ENCODE results near the gene CBFA2T2. TPM values are rescaled to one million over a fixed set of nuclear protein-coding genes. Genes with fewer than 3 reads are reported as not detected.

The CBFA2T2 gene
- polyA plus RNA-seq, 4 donors, result 6.5 to 30.3 (median 9.2) TPM

- no peaks in the 10 kb centered on the region for H3K9me3 ChIP-seq (ENCODE audit: control insufficient read depth in 2 of 2, insufficient read depth in 1 of 2, low read depth in 1 of 2, low read length in 1 of 2)
- peaks cover 0 to 4% (median 0%) of the 10 kb centered on the region in 3 donors for H3K4me1 ChIP-seq (ENCODE audit: control insufficient read depth in 3 of 3, insufficient read depth in 2 of 3, low read depth in 1 of 3, low read length in 2 of 3)
- H3K27me3 ChIP-seq (ENCODE audit: control insufficient read depth in 3 of 3, insufficient read depth in 3 of 3, low read length in 3 of 3), result no peaks in the 10 kb centered on the region
- 83 to 97% (median 91%) methylated on average over 3 of the region's 3 CpGs for WGBS, 3 donors
- H3K27ac ChIP-seq (ENCODE audit: low read depth in 1 of 3, low read length in 2 of 3), result no peak overlapping the region
- DNase-seq, result no peak
- H3K4me3 ChIP-seq (ENCODE audit: low read depth in 1 of 3, low read length in 3 of 3), result no peak overlapping the region
- H3K36me3 ChIP-seq (ENCODE audit: control insufficient read depth in 3 of 3, insufficient read depth in 2 of 3, low read depth in 1 of 3, low read length in 3 of 3), result peaks cover 0 to 18% (median 7%) of the 10 kb centered on the region in 3 donors
- FAIRE-seq, result no peak
These were observed 116.3 kb downstream of the CBFA2T2 start for GRCh38 chr20:33606118-33606771.

GRCh38 chr20:33609504-33609903 lies 119.6 kb downstream of the CBFA2T2 start:
- WGBS, 3 donors, result 89 to 98% (median 91%) methylated on average over 2 of the region's 2 CpGs
- Histone ChIP-seq H3K27ac (ENCODE audit: low read depth in 1 of 3, low read length in 2 of 3) (no peak overlapping the region), H3K4me1 (ENCODE audit: control insufficient read depth in 3 of 3, insufficient read depth in 2 of 3, low read depth in 1 of 3, low read length in 2 of 3) (peaks cover 0 to 2% (median 0%) of the 10 kb centered on the region in 3 donors), H3K9me3 (ENCODE audit: control insufficient read depth in 2 of 2, insufficient read depth in 1 of 2, low read depth in 1 of 2, low read length in 1 of 2) (no peaks in the 10 kb centered on the region), H3K36me3 (ENCODE audit: control insufficient read depth in 3 of 3, insufficient read depth in 2 of 3, low read depth in 1 of 3, low read length in 3 of 3) (peaks cover 5 to 26% (median 16%) of the 10 kb centered on the region in 3 donors), H3K4me3 (ENCODE audit: low read depth in 1 of 3, low read length in 3 of 3) (no peak overlapping the region), H3K27me3 (ENCODE audit: control insufficient read depth in 3 of 3, insufficient read depth in 3 of 3, low read length in 3 of 3) (no peaks in the 10 kb centered on the region)
- DNase-seq, result no peak
- FAIRE-seq, result no peak

- Histone ChIP-seq H3K36me3 (ENCODE audit: control insufficient read depth in 3 of 3, insufficient read depth in 2 of 3, low read depth in 1 of 3, low read length in 3 of 3) (peaks cover 5 to 33% (median 16%) of the 10 kb centered on the region in 3 donors), H3K27me3 (ENCODE audit: control insufficient read depth in 3 of 3, insufficient read depth in 3 of 3, low read length in 3 of 3) (no peaks in the 10 kb centered on the region), H3K27ac (ENCODE audit: low read depth in 1 of 3, low read length in 2 of 3) (no peak overlapping the region), H3K4me1 (ENCODE audit: control insufficient read depth in 3 of 3, insufficient read depth in 2 of 3, low read depth in 1 of 3, low read length in 2 of 3) (no peaks in the 10 kb centered on the region), H3K9me3 (ENCODE audit: control insufficient read depth in 2 of 2, insufficient read depth in 1 of 2, low read depth in 1 of 2, low read length in 1 of 2) (no peaks in the 10 kb centered on the region), H3K4me3 (ENCODE audit: low read depth in 1 of 3, low read length in 3 of 3) (no peak overlapping the region)
- 92 to 97% (median 93%) methylated on average over 5 of the region's 5 CpGs for WGBS, 3 donors
- no peak for DNase-seq
- no peak for FAIRE-seq
These were observed 121.2 kb downstream of the CBFA2T2 start for GRCh38 chr20:33611106-33611505.

- no peak overlapping the region for H3K4me3 ChIP-seq (ENCODE audit: low read depth in 1 of 3, low read length in 3 of 3)
- 61 to 74% (median 71%) methylated on average over 4 of the region's 4 CpGs for WGBS, 3 donors
- no peak for FAIRE-seq
- H3K27me3 ChIP-seq (ENCODE audit: control insufficient read depth in 3 of 3, insufficient read depth in 3 of 3, low read length in 3 of 3), result no peaks in the 10 kb centered on the region
- H3K9me3 ChIP-seq (ENCODE audit: control insufficient read depth in 2 of 2, insufficient read depth in 1 of 2, low read depth in 1 of 2, low read length in 1 of 2), result no peaks in the 10 kb centered on the region
- no peak overlapping the region for H3K27ac ChIP-seq (ENCODE audit: low read depth in 1 of 3, low read length in 2 of 3)
- H3K4me1 ChIP-seq (ENCODE audit: control insufficient read depth in 3 of 3, insufficient read depth in 2 of 3, low read depth in 1 of 3, low read length in 2 of 3), result no peaks in the 10 kb centered on the region
- peaks cover 5 to 35% (median 13%) of the 10 kb centered on the region in 3 donors for H3K36me3 ChIP-seq (ENCODE audit: control insufficient read depth in 3 of 3, insufficient read depth in 2 of 3, low read depth in 1 of 3, low read length in 3 of 3)
- DNase-seq, result no peak
These were observed 122.1 kb downstream of the CBFA2T2 start for GRCh38 chr20:33612001-33612400.

GRCh38 chr20:33621717-33622400 lies 132.0 kb downstream of the CBFA2T2 start:
- Histone ChIP-seq H3K9me3 (ENCODE audit: control insufficient read depth in 2 of 2, insufficient read depth in 1 of 2, low read depth in 1 of 2, low read length in 1 of 2) (no peaks in the 10 kb centered on the region), H3K4me3 (ENCODE audit: low read depth in 1 of 3, low read length in 3 of 3) (no peak overlapping the region), H3K27me3 (ENCODE audit: control insufficient read depth in 3 of 3, insufficient read depth in 3 of 3, low read length in 3 of 3) (no peaks in the 10 kb centered on the region), H3K36me3 (ENCODE audit: control insufficient read depth in 3 of 3, insufficient read depth in 2 of 3, low read depth in 1 of 3, low read length in 3 of 3) (peaks cover 2 to 47% (median 15%) of the 10 kb centered on the region in 3 donors), H3K27ac (ENCODE audit: low read depth in 1 of 3, low read length in 2 of 3) (no peak overlapping the region), H3K4me1 (ENCODE audit: control insufficient read depth in 3 of 3, insufficient read depth in 2 of 3, low read depth in 1 of 3, low read length in 2 of 3) (no peaks in the 10 kb centered on the region)
- DNase-seq (no peak), FAIRE-seq (no peak)
- 91 to 94% (median 93%) methylated on average over 4 of the region's 4 CpGs for WGBS, 3 donors

- peaks cover 2 to 52% (median 15%) of the 10 kb centered on the region in 3 donors for H3K36me3 ChIP-seq (ENCODE audit: control insufficient read depth in 3 of 3, insufficient read depth in 2 of 3, low read depth in 1 of 3, low read length in 3 of 3)
These were observed 132.9 kb downstream of the CBFA2T2 start for GRCh38 chr20:33622705-33623365.

GRCh38 chr20:33624399-33624798 lies 134.5 kb downstream of the CBFA2T2 start:
- Histone ChIP-seq H3K27me3 (ENCODE audit: control insufficient read depth in 3 of 3, insufficient read depth in 3 of 3, low read length in 3 of 3) (no peaks in the 10 kb centered on the region), H3K27ac (ENCODE audit: low read depth in 1 of 3, low read length in 2 of 3) (no peak overlapping the region), H3K4me3 (ENCODE audit: low read depth in 1 of 3, low read length in 3 of 3) (no peak overlapping the region), H3K4me1 (ENCODE audit: control insufficient read depth in 3 of 3, insufficient read depth in 2 of 3, low read depth in 1 of 3, low read length in 2 of 3) (no peaks in the 10 kb centered on the region), H3K9me3 (ENCODE audit: control insufficient read depth in 2 of 2, insufficient read depth in 1 of 2, low read depth in 1 of 2, low read length in 1 of 2) (no peaks in the 10 kb centered on the region), H3K36me3 (ENCODE audit: control insufficient read depth in 3 of 3, insufficient read depth in 2 of 3, low read depth in 1 of 3, low read length in 3 of 3) (peaks cover 2 to 52% (median 11%) of the 10 kb centered on the region in 3 donors)
- DNase-seq, result no peak
- 86 to 94% (median 88%) methylated on average over 3 of the region's 3 CpGs for WGBS, 3 donors
- no peak for FAIRE-seq

More at GRCh38 chr20:33622705-33623365, 132.9 kb downstream of the CBFA2T2 start:
- WGBS, 3 donors, result 96 to 97% (median 97%) methylated on average over 10 of the region's 10 CpGs
- no peaks in the 10 kb centered on the region for H3K4me1 ChIP-seq (ENCODE audit: control insufficient read depth in 3 of 3, insufficient read depth in 2 of 3, low read depth in 1 of 3, low read length in 2 of 3)
- H3K27ac ChIP-seq (ENCODE audit: low read depth in 1 of 3, low read length in 2 of 3), result no peak overlapping the region
- no peaks in the 10 kb centered on the region for H3K9me3 ChIP-seq (ENCODE audit: control insufficient read depth in 2 of 2, insufficient read depth in 1 of 2, low read depth in 1 of 2, low read length in 1 of 2)
- no peaks in the 10 kb centered on the region for H3K27me3 ChIP-seq (ENCODE audit: control insufficient read depth in 3 of 3, insufficient read depth in 3 of 3, low read length in 3 of 3)
- no peak for DNase-seq
- no peak overlapping the region for H3K4me3 ChIP-seq (ENCODE audit: low read depth in 1 of 3, low read length in 3 of 3)
- FAIRE-seq, result no peak

GRCh38 chr20:33626190-33626589 lies 136.3 kb downstream of the CBFA2T2 start:
- FAIRE-seq, result no peak
- DNase-seq, result no peak
- H3K4me3 ChIP-seq (ENCODE audit: low read depth in 1 of 3, low read length in 3 of 3), result no peak overlapping the region

More at GRCh38 chr20:33626190-33626589, 136.3 kb downstream of the CBFA2T2 start:
- H3K9me3 ChIP-seq (ENCODE audit: control insufficient read depth in 2 of 2, insufficient read depth in 1 of 2, low read depth in 1 of 2, low read length in 1 of 2), result no peaks in the 10 kb centered on the region
- peaks cover 2 to 61% (median 20%) of the 10 kb centered on the region in 3 donors for H3K36me3 ChIP-seq (ENCODE audit: control insufficient read depth in 3 of 3, insufficient read depth in 2 of 3, low read depth in 1 of 3, low read length in 3 of 3)
- no peak overlapping the region for H3K27ac ChIP-seq (ENCODE audit: low read depth in 1 of 3, low read length in 2 of 3)
- WGBS, 3 donors, result 95 to 97% (median 96%) methylated on average over 4 of the region's 4 CpGs
- no peaks in the 10 kb centered on the region for H3K4me1 ChIP-seq (ENCODE audit: control insufficient read depth in 3 of 3, insufficient read depth in 2 of 3, low read depth in 1 of 3, low read length in 2 of 3)
- H3K27me3 ChIP-seq (ENCODE audit: control insufficient read depth in 3 of 3, insufficient read depth in 3 of 3, low read length in 3 of 3), result no peaks in the 10 kb centered on the region

All from small intestine (tissue), 7 donors.